GM21367 (cell line): ENCODE measurements around the gene HDAC9.
"Not testable (repeated sequence)": the region's sequence is repeated elsewhere in the genome, so short reads cannot be mapped to it uniquely, and the experiment has no call there.

Experiments
- ATAC-seq: cut with Tn5 transposase; IDR thresholded peaks from one replicate; pipeline ENCODE4 v1.9.1; 2021; ENCODE audit not compliant: unreplicated experiment

HDAC9 gene

DNA sequence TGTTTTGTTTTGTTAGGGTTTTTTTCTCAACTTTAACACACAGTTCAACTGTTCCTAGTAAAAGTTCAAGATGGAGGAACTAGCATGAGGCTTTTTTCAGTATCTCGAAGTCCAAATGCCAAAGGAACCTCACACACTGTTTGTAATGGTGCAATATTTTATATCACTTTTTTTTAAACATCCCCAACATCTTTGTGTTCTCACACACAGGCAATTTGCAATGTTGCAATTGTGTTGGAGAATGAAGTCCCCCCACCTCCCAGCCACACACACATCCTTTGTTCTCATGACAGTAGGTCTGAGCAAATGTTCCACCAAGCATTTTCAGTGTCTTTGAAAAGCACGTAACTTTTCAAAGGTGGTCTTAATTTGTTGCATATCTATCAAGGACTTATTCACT, 501.0 kb downstream of the HDAC9 start:
- ATAC-seq: no peak

DNA sequence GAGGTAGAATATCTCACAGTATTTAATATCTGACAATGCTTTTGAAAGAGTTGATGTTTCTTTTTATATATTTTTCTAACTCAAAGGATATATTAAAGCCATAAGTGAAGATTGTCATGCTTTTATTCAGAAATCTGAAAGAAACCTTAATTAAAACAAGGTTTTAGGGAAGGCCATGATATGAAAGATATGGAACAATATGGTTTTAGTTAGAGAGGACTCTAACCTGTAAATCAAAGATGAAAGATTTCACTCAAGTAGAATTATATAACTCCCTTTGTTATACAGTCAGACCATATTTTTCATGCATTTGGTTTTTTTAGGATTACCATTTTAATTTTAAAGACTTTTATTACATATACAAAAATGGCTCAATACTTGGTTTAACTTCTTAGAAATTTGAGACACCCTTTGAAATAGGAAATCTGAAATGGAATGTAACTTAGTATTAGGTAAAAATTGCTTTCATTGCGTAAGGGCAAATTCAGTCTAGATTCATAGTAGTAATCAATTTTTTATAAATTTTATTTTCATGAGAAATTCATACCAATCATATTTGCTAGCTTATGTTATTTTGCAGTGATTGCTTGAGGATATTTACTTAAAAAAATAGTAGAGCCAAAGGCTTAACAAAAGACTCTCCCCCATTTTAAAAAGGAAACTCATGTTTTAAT, 502.1 kb downstream of the HDAC9 start:
- ATAC-seq: no peak

DNA sequence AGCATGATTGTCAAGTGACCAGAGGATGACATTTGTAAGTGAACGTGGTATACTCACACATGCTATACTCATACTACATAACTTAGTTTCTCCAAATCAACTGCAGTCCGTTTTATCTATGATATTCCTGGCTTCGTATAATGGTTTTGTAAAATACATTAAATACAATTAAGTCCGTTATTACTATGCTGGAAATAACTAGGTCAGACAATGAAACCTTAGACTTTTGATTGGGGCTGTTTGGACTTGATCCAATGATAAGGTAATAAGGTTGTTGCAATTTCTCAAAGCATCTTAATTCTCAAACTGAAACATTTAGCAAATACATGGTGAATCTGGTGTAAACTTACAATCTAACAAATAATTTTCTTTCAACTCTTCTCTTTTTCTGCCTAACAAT, 504.9 kb downstream of the HDAC9 start:
- no peak for ATAC-seq

DNA sequence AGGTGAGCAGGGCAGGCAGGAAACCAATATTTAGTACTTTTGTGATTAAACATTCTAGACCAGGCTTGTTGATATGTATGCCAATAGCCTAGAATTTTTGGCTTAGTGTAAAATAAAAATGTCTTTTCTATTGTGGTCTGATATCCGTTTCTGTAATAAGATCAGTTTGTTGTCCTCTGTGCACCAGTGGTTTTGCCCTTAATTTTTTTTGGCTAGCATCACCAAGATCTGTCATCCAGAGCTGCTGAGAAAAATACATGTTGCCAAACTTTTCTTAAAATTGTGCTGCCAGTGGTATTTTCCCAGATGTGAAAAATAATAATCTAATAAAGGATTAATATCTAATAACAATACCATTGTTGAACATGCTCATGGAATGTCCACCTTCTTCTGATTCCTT, 506.3 kb downstream of the HDAC9 start:
- no peak for ATAC-seq

GRCh38 chr7:19009241-19009935, 513.8 kb downstream of the HDAC9 start:
- ATAC-seq: no peak

- ATAC-seq: no peak
These were observed 514.4 kb downstream of the HDAC9 start for GRCh38 chr7:19009936-19010280.

GRCh38 chr7:19011212-19011611, 515.7 kb downstream of the HDAC9 start:
- no peak for ATAC-seq

DNA sequence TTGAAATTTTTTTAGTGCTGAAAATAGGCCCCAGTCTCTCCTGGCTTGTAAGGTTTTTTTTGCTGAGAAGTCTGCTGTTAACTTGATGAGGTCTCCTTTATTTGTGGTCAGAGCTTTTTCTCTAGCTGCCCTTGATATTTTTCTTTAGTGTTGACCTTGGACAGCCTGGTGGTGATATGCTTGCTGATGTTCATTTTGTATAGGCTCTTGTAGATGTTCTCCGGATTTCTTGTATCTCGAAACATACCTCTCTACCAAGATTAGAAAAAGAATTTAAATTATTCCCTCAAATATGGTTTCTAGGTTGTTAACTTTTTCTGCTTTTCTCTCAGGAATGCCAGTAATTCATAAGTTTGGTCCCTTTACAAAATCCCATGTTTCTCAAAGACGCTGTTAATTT, 519.5 kb downstream of the HDAC9 start:
- ATAC-seq: no peak

DNA sequence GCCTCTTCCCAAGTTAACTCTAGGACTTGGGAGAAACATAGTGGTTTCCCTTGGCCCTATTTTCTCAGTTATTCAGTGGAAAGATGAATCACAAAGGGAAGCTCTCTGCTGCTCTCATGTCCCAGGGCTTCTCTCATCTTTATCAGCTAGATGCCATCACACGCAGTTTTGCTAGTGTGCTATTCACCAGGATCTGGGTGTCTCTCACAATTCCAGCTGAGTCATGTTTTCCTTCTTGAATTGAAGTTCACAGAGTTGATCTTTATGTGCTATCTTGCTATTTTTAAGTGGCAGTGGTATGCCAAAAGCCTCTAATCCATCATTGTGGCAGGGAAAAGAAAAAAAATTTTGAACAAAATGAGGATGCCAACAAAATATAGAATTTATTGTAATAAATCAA, 520.6 kb downstream of the HDAC9 start:
- no peak for ATAC-seq

GRCh38 chr7:19017374-19017773, 521.8 kb downstream of the HDAC9 start:
- ATAC-seq: no peak

GRCh38 chr7:19020062-19020461, 524.5 kb downstream of the HDAC9 start:
- no peak for ATAC-seq

- no peak for ATAC-seq
These were observed 525.2 kb downstream of the HDAC9 start for GRCh38 chr7:19020711-19021110.

- ATAC-seq: no peak
These were observed 527.9 kb downstream of the HDAC9 start for GRCh38 chr7:19023477-19023876.

GRCh38 chr7:19024261-19024660, 528.7 kb downstream of the HDAC9 start:
- no peak for ATAC-seq

GRCh38 chr7:19026888-19027287, 531.3 kb downstream of the HDAC9 start:
- no peak for ATAC-seq

- no peak for ATAC-seq
These were observed 534.7 kb downstream of the HDAC9 start for GRCh38 chr7:19030281-19030680.

GRCh38 chr7:19032942-19033341, 537.4 kb downstream of the HDAC9 start:
- ATAC-seq: not testable (repeated sequence)

DNA sequence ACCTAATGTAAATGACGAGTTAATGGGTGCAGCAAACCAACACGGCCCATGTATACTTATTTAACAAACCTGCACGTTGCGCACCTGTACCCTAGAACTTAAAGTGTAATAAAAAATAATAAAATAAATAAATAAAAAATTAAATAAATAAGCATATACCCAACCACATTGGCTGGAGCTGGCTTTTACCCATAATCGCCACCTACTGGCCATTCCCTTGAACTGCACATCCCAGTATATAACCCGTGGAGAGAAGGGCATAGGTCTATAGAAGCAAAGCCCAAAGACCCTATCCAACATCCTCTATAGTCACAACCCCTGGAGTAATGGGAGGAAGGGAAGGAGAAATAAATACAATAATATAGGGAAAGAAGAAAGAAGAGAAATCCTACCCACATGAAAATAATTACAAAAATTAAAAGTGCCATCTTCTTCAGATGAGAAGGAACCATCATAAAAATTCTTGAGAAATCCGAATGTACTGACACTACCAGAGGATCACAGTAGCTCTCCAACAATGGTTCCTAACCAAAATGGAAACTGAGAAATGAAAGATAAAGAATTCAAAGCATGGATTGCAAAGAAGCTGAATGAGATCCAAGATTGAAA, 556.3 kb downstream of the HDAC9 start:
- ATAC-seq: peak; percentile 93
